MM.1S (cell line): ENCODE measurements around the gene SPINK9.

Source experiments
- EZH2 ChIP-seq: fragments of 300-600 bp; sonication (generic); optimal IDR thresholded peaks from 2 replicates; pipeline ENCODE3; 2017; ENCODE audit warnings: low read depth, mild to moderate bottlenecking, antibody characterized with exemption, low read length, mixed read lengths
- EZH2phosphoT487 ChIP-seq: fragments of 300-600 bp; sonication (generic); IDR thresholded peaks from 2 replicates; pipeline ENCODE4 v1.6.1; 2018; ENCODE audit warnings: antibody characterized with exemption, low read length
- TF ChIP-seq, protein P1 (sequence below): fragments of 300-600 bp; sonication (generic); IDR thresholded peaks from 2 replicates; pipeline ENCODE4 v1.5.1; 2016; ENCODE audit warnings: antibody characterized with exemption, low read length, mixed read lengths

GRCh38 chr5:148378670-148379069 is 43.3 kb downstream of the SPINK9 start:
- TF ChIP-seq, protein P1, sequence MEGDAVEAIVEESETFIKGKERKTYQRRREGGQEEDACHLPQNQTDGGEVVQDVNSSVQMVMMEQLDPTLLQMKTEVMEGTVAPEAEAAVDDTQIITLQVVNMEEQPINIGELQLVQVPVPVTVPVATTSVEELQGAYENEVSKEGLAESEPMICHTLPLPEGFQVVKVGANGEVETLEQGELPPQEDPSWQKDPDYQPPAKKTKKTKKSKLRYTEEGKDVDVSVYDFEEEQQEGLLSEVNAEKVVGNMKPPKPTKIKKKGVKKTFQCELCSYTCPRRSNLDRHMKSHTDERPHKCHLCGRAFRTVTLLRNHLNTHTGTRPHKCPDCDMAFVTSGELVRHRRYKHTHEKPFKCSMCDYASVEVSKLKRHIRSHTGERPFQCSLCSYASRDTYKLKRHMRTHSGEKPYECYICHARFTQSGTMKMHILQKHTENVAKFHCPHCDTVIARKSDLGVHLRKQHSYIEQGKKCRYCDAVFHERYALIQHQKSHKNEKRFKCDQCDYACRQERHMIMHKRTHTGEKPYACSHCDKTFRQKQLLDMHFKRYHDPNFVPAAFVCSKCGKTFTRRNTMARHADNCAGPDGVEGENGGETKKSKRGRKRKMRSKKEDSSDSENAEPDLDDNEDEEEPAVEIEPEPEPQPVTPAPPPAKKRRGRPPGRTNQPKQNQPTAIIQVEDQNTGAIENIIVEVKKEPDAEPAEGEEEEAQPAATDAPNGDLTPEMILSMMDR, result no peak
- TF ChIP-seq EZH2, result no peak
- TF ChIP-seq EZH2phosphoT487, result no peak
